ENCODE data around the gene CHMP4B. TPM values are rescaled to one million over a fixed set of nuclear protein-coding genes. Genes with fewer than 3 reads are reported as not detected.

CHMP4B gene
- total RNA-seq, 1 donor from 2014 or later = 42.8 TPM

DNA sequence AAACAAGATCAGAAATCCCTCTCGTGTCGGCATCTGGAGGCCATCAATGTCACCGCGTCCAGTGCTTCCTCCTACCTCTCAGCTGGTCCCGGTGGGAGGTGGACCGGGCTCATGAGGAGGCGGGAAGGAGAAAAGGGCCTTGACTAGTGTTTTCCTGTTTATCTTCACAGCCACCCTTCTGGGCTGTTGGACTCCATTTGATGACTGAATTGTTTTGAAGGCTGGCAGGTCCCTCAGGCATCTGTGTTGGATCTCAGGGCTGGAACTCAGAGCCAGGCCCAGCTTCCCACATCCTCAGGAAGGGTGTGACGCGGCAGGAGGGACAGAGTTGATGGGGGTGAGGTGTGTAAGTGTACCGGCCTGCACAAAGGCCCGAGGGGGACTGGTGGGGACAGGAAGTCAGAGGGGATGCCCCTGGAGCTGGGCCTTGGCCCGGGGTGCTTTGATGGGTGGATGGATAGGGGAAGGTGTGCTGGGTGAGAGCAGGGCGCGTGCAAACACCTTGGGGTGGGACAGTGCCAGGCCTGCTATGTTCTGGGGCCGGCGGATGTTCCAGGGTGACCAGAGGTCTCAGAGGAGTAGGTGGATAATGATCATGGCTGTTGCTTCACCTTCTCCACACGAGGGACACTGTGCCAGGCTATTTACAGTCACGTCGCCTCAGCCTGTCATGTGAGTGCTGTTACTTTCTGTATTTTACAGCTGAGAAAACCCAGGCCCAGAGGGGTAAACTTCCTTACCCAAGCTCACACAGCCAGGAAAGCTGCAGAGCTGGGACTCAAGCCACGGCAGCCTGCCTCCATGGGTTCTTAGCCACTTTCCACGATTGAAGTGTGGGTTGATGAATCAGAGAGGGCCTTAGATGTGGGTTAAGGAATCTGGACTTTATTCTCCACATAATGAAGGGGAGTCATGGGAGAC is 17.9 kb upstream of the CHMP4B start:
- H3K27ac ChIP-seq = no peak overlapping the region
- no peaks in the 10 kb centered on the region for H3K9me3 ChIP-seq
- intact Hi-C loops (cut with DNase I) = no loop called here
- TF ChIP-seq, protein P1, sequence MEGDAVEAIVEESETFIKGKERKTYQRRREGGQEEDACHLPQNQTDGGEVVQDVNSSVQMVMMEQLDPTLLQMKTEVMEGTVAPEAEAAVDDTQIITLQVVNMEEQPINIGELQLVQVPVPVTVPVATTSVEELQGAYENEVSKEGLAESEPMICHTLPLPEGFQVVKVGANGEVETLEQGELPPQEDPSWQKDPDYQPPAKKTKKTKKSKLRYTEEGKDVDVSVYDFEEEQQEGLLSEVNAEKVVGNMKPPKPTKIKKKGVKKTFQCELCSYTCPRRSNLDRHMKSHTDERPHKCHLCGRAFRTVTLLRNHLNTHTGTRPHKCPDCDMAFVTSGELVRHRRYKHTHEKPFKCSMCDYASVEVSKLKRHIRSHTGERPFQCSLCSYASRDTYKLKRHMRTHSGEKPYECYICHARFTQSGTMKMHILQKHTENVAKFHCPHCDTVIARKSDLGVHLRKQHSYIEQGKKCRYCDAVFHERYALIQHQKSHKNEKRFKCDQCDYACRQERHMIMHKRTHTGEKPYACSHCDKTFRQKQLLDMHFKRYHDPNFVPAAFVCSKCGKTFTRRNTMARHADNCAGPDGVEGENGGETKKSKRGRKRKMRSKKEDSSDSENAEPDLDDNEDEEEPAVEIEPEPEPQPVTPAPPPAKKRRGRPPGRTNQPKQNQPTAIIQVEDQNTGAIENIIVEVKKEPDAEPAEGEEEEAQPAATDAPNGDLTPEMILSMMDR (IDR thresholded peaks at IDR 0.05) = no peak
- no peaks in the 10 kb centered on the region for H3K4me1 ChIP-seq
- peaks cover 0 to 15% of the 10 kb centered on the region in 2 donors for H3K36me3 ChIP-seq
- no peak for DNase-seq (ENCODE audit: low spot score in 2 of 2)
- no peaks in the 10 kb centered on the region for H3K27me3 ChIP-seq
- no peak overlapping the region for H3K4me3 ChIP-seq

DNA sequence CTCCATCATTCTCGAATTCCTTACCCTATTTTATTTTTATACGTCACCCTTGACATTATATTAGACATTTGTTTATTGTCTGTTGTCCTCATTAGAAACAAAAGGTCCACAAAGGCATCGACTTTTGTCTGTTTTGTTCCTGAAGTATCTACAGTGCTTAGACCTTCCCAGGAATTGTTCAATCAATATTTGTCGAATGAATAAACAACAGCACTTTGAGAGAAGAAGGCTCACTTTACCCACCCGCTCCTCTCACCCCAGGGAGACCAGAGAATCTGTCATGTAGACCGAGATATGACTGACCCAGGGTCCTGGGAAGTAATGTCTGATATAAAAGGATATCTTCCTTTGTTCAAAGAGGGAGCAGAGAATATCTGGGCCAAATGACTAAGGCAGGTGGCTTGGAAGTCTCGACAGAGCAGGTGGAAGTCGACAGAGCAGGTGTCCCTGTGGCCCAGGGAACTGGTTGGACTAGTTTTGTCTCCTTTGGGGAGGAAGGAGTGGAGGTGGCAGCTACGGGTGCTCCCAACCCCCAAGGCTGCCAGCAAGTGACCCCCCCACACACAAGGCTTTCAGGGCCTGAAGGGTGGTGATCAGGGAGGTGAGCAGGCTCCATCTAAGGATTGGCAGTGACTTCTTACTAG is 14.8 kb upstream of the CHMP4B start:
- intact Hi-C loops (cut with DNase I) = no loop called here
- TF ChIP-seq, protein P1 (IDR thresholded peaks at IDR 0.05) = no peak
- no peak overlapping the region for H3K4me3 ChIP-seq
- no peak for DNase-seq (ENCODE audit: low spot score in 2 of 2)
- H3K9me3 ChIP-seq = no peaks in the 10 kb centered on the region
- H3K27me3 ChIP-seq = no peaks in the 10 kb centered on the region
- no peak overlapping the region for H3K27ac ChIP-seq
- peaks cover 0 to 6% of the 10 kb centered on the region in 2 donors for H3K36me3 ChIP-seq
- H3K4me1 ChIP-seq = no peaks in the 10 kb centered on the region

DNA sequence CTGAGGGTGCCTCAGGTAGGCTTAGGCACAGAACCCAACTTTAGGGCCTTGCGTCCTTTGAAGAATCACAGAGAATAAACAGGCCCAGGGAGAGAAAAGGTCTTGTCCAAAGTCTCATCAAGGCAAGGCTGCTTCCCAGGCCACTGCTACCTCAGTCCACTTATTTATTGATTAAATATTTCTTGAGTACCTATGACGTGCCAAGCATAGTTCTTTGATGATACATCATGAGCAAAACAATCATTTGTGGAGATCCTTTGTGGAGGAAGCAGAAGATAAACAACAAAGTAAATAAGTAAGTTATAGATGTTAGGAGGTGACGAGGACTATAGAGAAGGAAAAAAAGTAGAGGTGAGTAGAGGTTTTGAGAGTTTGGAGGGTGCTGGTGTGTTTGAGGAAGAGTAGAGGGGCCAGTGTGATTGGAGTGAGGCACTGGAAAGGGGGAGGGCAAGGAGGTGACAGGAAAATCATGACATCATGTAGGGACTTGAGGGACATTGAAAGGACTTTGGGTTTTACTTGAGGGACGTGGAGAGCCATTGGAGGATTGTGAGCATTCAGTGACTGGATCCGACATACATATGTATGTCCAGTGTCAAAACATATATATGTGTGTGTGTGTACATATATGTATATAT is 14.1 kb upstream of the CHMP4B start:
- TF ChIP-seq, protein P1 (IDR thresholded peaks at IDR 0.05) = no peak
- Histone ChIP-seq H3K27ac (no peak overlapping the region), H3K27me3 (no peaks in the 10 kb centered on the region), H3K4me1 (no peaks in the 10 kb centered on the region), H3K36me3 (no peaks in the 10 kb centered on the region), H3K4me3 (no peak overlapping the region), H3K9me3 (no peaks in the 10 kb centered on the region)
- no peak for DNase-seq (ENCODE audit: low spot score in 2 of 2)
- intact Hi-C loops (cut with DNase I) = no loop called here

DNA sequence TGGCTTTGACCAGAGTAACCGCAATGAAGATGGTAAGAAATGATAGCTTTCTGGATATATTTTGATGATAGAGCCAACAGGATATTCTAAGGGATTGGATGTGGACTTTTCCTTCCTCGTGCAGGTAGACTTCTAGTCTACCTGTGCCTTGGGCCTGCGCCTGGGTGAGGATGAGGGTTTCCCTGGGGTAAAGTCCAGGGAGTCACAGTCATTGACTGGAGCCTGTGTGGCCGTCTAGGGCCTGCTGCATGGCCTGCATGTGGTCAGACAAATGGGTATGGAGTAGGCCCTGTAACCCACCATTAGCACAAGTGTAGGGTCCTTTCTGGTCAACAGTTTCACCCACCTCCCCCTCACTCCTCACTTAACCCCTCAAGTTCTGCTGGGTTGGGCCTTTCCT is 12.7 kb upstream of the CHMP4B start:
- H3K36me3 ChIP-seq = no peaks in the 10 kb centered on the region
- no peak overlapping the region for H3K4me3 ChIP-seq
- intact Hi-C loops (cut with DNase I) = no loop called here
- H3K27ac ChIP-seq = no peak overlapping the region
- H3K9me3 ChIP-seq = no peaks in the 10 kb centered on the region
- TF ChIP-seq, protein P1 (IDR thresholded peaks at IDR 0.05) = no peak
- H3K27me3 ChIP-seq = no peaks in the 10 kb centered on the region
- no peak for DNase-seq (ENCODE audit: low spot score in 2 of 2)
- H3K4me1 ChIP-seq = no peaks in the 10 kb centered on the region

DNA sequence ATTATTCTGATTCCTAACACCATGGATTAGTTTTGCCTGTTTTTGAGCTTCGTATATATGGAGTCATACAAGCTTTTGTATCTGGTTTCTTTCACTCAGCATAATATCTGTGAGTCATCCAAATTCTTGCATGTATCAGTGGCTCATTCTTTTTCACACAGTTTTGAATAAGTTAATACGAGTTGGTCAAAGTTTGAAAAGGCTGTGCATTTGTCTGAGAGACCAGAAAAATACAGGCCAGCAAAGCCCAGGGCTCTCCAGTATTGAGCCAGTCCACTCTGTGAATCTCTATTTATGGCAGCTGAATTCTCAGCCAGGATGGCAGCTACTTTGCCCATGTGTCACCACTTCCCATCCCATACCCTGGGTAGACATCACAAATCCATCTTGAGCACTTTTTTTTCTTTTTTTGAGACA is 7.2 kb upstream of the CHMP4B start:
- Histone ChIP-seq H3K27ac (peak overlapping the region in 1 of 2 donors; percentile 30), H3K4me3 (no peak overlapping the region), H3K27me3 (no peaks in the 10 kb centered on the region), H3K9me3 (no peaks in the 10 kb centered on the region), H3K36me3 (no peaks in the 10 kb centered on the region), H3K4me1 (no peaks in the 10 kb centered on the region)
- intact Hi-C loops (cut with DNase I) = no loop called here
- DNase-seq (ENCODE audit: low spot score in 2 of 2) = no peak
- TF ChIP-seq, protein P1 (IDR thresholded peaks at IDR 0.05) = no peak

Measured in ascending aorta (tissue), 2 donors.